Measurements from ENCODE around the gene MED13L. TPM values are rescaled to one million over a fixed set of nuclear protein-coding genes. Genes with fewer than 3 reads are reported as not detected.

Gene MED13L
- total and polyA plus RNA-seq, 4 donors, result 7.9 to 94.0 (median 37.7) TPM

GRCh38 chr12:116323406-116324386 is 46.2 kb upstream of the MED13L start:
- H3K27ac ChIP-seq (ENCODE audit: low read depth in 1 of 2, low read length in 2 of 2), result no peak overlapping the region

More at GRCh38 chr12:116323406-116324386, 46.2 kb upstream of the MED13L start:
- DNase-seq (ENCODE audit: low spot score), result no peak
- H3K27me3 ChIP-seq (ENCODE audit: control insufficient read depth in 4 of 4, insufficient read depth in 4 of 4, low read length in 3 of 4), result no peaks in the 10 kb centered on the region
- no peak overlapping the region for H3K4me3 ChIP-seq (ENCODE audit: low read depth in 1 of 3, low read length in 3 of 3)
- 94% methylated on average over 10 of the region's 10 CpGs for WGBS
- no peaks in the 10 kb centered on the region for H3K4me1 ChIP-seq (ENCODE audit: control insufficient read depth in 4 of 4, insufficient read depth in 4 of 4, low read length in 3 of 4)
- H3K9ac ChIP-seq (ENCODE audit: low read depth in 1 of 2, low read length in 2 of 2), result no peak overlapping the region
- H3K36me3 ChIP-seq (ENCODE audit: control insufficient read depth in 4 of 4, insufficient read depth in 3 of 4, low read depth in 1 of 4, low read length in 3 of 4), result no peaks in the 10 kb centered on the region
- TF ChIP-seq ATF3 (IDR thresholded peaks at IDR 0.05), result no peak
- TF ChIP-seq MAX (IDR thresholded peaks at IDR 0.05), result no peak
- TF ChIP-seq SP1 (IDR thresholded peaks at IDR 0.05), result no peak
- TF ChIP-seq RAD21 (IDR thresholded peaks at IDR 0.05), result no peak
- no peak for TF ChIP-seq CTCF (IDR thresholded peaks at IDR 0.05; ENCODE audit: low read depth, low read length, missing input control)
- no peak for TF ChIP-seq JUND (IDR thresholded peaks at IDR 0.05)
- TF ChIP-seq GABPA (IDR thresholded peaks at IDR 0.05 in 1 of 2, conservative IDR thresholded peaks at IDR 0.05 in 1 of 2), result no peak
- TF ChIP-seq RXRA (IDR thresholded peaks at IDR 0.05), result no peak
- no peak for TF ChIP-seq FOXA1 (IDR thresholded peaks at IDR 0.05)
- TF ChIP-seq HNF4G (IDR thresholded peaks at IDR 0.05), result no peak
- TF ChIP-seq HNF4A (conservative IDR thresholded peaks at IDR 0.05), result no peak
- TF ChIP-seq EGR1 (IDR thresholded peaks at IDR 0.05; ENCODE audit: low read depth in 2 of 2), result no peak
- TF ChIP-seq ZBTB33 (IDR thresholded peaks at IDR 0.05), result no peak
- TF ChIP-seq REST (IDR thresholded peaks at IDR 0.05), result no peak
- no peak for TF ChIP-seq FOXA2 (IDR thresholded peaks at IDR 0.05)
- no peak for TF ChIP-seq NR2F2 (IDR thresholded peaks at IDR 0.05)
- no peak for TF ChIP-seq YY1 (IDR thresholded peaks at IDR 0.05)
- no peaks in the 10 kb centered on the region for H3K9me3 ChIP-seq (ENCODE audit: control insufficient read depth in 4 of 4, low read length in 3 of 4)
